HG03558 (cell line): ENCODE measurements around the gene PRODH.
"Not testable (repeated sequence)": the region's sequence is repeated elsewhere in the genome, so short reads cannot be mapped to it uniquely, and the experiment has no call there.

ENCODE experiments used
- ATAC-seq: cut with Tn5 transposase; IDR thresholded peaks from one replicate; pipeline ENCODE4 v1.9.1; 2021; ENCODE audit warnings: moderate number of reproducible peaks; ENCODE audit not compliant: unreplicated experiment; ENCODE audit errors: extremely low read depth

The PRODH gene

DNA sequence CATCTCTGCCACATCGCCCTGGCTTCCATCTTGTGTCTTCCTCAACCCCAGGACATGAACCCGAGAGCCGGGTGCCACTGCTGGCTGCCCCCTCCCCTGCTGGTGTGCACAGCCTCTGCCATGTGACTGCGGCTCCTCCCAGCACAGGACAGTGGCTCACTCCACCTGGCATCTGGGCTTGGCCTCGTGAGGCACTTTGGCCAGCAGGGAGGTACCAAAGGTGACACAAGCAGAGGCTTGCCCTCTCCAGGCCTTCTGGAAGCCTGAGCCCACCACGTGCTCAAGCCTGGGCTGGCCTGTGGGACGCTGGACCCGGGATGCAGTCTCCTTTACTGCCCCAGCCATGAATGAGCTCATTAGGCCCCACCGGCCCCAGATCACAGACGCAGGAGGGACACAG, 21.5 kb downstream of the PRODH start:
- not testable (repeated sequence) for ATAC-seq

DNA sequence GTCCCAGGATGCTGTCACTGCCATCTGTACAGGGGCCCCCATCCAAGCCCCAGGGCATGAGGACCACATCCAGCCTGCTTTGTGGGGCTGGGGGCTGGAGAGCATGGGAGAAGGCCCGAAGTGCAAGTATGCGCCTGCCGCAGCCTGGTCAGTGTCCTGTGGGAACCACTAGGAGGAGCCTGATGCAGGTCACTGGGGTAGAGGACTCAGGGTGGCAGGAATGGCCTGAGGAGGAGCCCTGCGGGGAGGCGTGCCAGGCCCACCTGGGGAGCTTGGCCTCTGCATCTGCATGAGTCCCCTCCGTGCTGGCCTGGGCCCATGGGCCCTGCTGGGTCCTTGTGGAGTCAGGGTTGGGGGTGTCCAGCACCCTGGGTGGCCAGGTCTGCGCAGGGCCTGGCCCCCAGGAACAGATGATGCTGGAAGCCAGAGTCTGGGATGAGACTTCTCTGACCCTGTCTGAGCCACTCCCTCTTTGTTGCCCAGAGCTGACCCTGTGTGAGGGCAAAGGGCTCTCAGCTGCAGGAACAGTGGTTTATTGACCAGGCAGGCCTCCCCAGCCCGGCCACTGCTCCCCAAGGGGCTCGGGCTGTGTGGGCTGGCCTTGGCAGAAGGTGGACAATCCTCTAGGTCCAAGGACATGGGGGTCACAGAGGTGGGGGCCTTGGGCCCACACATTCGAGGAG, 23.7 kb downstream of the PRODH start:
- ATAC-seq = not testable (repeated sequence)

DNA sequence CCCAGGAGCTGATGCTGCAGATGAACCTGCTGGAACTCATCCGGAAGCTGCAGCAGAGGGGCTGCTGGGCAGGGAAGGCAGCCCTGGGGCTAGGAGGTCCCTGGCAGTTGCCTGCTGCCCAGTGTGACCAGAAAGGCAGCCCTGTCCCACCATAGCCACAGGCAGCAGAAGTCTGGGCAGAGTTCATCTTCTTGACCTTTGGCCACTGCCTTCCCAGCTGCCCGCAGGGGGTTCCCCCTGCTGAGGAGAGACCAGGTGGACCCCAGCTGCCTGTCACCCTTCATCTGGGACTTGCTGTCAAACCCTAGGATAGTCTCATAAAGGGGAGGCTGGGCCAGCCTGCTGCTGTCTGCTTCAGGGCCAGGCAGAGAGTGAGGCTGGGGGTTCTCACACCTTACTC, 24.6 kb downstream of the PRODH start:
- not testable (repeated sequence) for ATAC-seq

DNA sequence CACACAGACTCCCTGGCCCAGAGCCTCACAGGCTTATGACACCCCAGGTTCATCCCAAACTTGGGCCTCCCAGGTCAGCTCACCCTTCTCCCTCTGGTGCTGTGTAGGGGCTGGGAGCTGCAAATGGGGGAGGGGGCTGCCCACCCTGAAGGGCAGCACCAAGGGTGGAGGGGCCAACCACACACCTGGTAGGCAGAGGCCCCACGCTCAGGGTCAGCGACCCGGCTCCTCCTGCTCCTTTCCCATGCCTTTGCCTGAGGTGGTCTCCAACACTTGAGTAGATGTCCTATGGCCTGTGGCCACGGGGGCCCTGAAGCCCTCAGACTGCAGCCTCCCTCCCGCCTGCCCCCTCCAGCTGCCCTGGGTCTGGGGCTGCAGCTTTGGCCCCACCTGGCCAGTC, 26.5 kb downstream of the PRODH start:
- ATAC-seq = no peak

DNA sequence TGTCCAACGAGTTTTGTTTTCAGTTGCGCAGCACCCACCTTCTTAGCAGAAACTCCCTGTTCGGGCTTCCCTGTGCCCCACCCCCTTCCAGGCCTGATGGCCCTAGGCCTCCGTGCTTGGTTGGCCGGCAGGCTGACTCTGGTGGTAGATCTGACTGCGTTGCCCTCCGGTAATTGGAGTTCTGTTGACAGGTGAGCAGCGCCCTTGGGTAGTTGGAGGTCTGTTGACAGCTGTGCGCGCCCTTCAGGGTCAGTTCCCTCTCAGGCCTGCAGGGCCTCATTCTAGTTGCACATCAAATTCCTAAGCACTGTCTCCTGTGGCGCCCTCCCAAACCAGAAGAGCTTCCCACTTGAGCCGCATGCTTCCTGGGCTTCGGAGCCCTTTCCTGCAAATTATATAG, 29.2 kb downstream of the PRODH start:
- ATAC-seq = no peak

DNA sequence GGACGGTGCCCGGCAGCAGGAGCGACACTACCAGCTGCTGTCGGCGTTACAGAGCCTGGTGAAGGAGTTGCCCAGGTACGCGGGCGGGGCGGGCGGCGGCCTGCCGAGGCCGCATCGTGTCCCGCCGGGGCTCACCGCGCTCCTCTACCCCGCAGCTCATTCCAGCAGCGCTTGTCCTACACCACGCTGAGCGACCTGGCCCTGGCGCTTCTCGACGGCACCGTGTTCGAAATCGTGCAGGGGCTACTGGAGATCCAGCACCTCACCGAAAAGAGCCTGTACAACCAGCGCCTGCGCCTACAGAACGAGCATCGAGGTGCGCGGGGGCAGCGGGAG, 29.7 kb downstream of the PRODH start:
- not testable (repeated sequence) for ATAC-seq

DNA sequence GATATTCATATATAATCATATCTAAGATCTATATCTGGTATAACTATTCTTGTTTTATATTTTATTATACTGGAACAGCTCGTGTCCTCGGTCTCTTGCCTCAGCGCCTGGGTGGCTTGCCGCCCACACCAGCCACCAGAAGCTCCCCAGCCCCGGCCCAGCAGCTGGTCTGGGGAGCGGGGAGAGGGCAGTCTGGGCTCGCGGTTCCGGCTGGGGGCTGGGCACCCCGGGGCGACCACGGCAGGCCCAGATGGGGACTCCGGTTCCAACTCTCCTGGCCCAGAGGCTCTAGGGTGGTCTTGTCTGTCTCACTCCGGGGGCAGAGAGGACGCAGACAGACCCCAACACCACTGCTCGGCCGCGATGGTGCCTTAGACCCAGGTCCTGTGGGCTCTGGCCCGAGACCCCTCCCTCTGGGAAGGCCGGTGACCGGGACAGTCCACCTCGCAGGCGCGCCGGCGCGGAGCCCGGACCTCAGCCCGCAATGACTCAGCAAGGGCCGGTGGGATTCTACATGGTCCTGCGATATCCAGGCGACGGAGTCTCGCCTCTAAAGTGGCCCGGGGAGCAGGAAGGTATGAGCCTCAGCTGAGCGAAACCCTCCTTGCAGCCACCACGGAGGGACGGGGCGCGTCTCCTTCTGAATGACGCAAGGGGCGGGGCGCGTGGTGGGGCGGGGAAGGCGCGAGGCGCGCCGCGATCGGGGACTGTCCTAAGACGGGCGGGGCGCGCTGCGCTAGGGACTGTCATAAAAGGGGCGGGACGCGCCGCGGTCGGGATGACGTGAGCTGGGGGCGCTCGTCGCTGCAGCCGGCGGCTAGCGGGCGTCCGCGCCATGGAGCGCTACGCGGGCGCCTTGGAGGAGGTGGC, 30.3 kb downstream of the PRODH start, which contains the start of gene DGCR6:
Gene DGCR6 (plus strand): TSS at position 781 of the 870 bp plus-strand sequence. CDS start 55 bp downstream, at position 836.
- ATAC-seq = no peak

DNA sequence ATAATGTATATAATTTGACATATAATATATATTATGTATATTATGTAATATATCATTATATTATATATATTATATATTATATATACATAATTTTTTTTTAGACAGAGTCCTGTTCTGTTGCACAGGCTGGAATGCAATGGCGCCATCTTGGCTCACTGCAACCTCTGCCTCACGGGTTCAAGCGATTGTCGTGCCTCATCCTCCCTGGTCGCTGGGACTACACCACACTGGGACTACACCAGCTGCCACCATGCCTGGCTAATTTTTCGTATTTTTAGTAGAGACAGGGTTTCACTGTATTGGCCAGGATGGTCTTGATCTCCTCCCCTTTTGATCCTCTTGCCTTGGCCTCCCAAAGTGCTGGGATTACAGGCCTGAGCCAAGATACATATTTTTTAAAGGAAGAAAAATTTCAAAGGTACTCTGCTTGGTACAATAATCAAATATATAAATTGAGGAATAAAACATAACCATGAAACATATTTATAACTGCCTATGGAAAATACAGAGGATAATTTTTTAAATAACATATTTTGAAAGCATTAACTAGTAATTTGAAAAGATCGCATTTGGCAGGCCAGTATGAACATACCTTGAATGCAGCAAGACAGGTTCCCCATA, 39.9 kb downstream of the PRODH start:
- ATAC-seq = not testable (repeated sequence)

DNA sequence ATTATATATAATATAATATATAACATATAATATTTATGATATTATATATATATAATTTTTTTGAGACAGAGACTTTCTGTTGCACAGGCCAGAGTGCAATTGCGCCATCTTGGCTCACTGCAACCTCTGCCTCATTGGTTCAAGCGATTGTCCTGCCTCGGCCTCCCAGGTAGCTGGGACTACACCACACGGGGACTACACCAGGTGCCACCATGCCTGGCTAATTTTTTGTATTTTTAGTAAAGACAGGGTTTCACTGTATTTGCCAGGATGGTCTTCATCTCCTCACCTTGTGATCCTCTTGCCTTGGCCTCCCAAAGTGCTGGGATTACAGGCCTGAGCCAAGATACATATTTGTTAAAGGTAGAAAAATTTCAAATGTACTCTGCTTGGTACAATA, 42.3 kb downstream of the PRODH start:
- not testable (repeated sequence) for ATAC-seq

DNA sequence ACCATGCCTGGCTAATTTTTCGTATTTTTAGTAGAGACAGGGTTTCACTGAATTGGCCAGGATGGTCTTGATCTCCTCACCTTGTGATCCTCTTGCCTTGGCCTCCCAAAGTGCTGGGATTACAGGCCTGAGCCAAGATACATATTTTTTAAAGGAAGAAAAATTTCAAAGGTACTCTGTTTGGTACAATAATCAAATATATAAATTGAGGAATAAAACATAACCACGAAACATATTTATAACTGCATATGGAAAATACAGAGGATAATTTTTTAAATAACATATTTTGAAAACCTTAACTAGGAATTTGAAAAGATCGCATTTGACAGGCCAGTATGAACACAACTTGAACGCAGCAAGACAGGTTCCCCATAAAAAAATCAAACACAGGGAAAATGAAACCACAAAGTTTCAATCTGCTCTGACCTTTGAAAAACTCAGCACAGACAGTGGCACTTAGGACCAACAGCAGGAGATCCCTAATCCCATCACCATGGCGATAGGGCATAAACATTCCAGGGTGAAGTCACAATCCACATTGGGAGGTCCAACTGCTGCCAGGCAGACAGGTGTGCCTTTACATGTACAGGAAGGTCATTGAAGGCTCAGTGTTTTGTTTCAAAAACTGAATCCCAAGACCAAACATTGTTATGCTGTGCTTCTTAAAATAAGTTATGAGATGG, 45.4 kb downstream of the PRODH start:
- ATAC-seq = not testable (repeated sequence)

DNA sequence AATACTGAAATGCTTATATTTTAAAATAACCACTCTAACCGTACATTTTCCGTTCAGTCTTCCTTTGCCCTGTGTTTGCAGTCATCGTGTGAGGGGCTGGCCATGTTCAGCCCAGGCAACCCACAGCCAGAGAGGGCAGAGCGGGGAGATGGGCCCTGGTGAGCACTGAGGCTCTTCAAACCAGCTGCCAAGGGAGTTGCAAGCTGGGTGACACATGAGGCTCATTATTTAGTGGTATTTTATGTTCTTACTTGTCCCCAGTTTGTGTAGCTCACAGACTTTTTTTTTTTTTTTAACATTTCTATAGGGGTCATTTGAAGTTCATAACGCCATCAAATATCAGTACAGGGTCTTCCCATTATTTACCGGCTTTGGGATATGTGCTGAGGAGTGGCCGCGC, 48.0 kb downstream of the PRODH start:
- ATAC-seq = no peak

DNA sequence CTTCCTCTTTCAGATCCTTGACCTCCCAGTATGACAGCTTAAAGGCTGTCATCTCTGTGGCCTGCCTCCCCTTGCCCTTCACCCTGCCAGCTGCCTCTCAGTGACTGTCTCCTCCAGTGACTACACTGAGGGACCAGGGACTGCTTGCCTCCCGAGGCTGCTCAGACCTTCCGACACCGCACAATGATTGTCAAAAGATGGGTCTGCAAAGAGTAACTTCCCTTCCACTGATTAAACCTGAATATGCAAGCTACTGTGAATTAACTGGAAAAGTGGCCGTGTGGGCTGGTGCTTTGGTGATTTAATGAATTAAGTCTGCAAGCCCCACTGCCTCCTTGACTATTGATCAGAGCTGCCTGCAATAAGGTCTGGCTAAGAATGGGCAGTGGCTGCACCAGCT, 51.6 kb downstream of the PRODH start:
- not testable (repeated sequence) for ATAC-seq

DNA sequence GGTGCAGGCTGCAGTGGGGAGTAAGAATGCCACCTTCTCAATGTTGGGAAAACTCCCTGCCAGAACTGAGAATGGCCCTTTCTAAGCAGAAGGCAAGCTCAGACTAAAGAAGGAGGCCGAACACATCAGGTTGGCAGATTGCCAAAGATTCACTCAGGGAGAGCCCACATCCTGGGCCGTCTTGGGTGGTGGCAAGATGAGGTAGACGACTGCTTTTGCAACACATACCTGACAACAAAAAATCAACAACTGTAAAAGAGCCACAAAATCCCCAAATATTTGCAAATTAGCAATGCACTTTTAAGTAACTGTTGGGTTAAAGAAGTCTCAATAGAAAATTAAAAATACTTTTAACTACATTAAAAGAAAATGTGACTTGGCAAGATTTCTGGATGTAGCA, 54.8 kb downstream of the PRODH start:
- not testable (repeated sequence) for ATAC-seq
